Neural progenitor cell (in vitro differentiated cells): ENCODE data around the gene S100A16. TPM values are rescaled to one million over a fixed set of nuclear protein-coding genes. Genes with fewer than 3 reads are reported as not detected.

Experiments
- DNase-seq: peaks from one replicate; pipeline ENCODE4 v3.0.0-alpha.2; 2016; ENCODE audit warnings: low spot score
- H2AFZ ChIP-seq: fragments of 200-600 bp; sonication (generic); replicated peaks from 2 replicates; pipeline ENCODE4 v1.6.1; 2016; ENCODE audit warnings: antibody characterized with exemption
- H3F3A ChIP-seq: fragments of 200-600 bp; sonication (generic); 2 replicates; pipeline ENCODE4 v1.6.1; 2016; ENCODE audit warnings: antibody characterized with exemption, low read depth
- H3K27ac ChIP-seq: fragments of 200-600 bp; sonication (generic); 2 replicates; pipeline ENCODE4 v1.5.1; 2016; ENCODE audit warnings: mild to moderate bottlenecking
- H3K27me3 ChIP-seq: fragments of 200-600 bp; sonication (generic); 2 replicates; pipeline ENCODE4 v1.6.1; 2016; ENCODE audit warnings: mild to moderate bottlenecking, moderate library complexity
- H3K36me3 ChIP-seq: fragments of 200-600 bp; sonication (generic); 2 replicates; pipeline ENCODE4 v1.5.1; 2016
- H3K4me1 ChIP-seq: fragments of 200-600 bp; sonication (generic); 2 replicates; pipeline ENCODE4 v1.6.1; 2016; ENCODE audit warnings: mixed run types
- H3K4me2 ChIP-seq: fragments of 200-600 bp; sonication (generic); 2 replicates; pipeline ENCODE4 v1.6.1; 2016
- H3K4me3 ChIP-seq: fragments of 200-600 bp; sonication (generic); 2 replicates; pipeline ENCODE4 v1.5.1; 2016
- H3K79me2 ChIP-seq: fragments of 200-600 bp; sonication (generic); 2 replicates; pipeline ENCODE4 v1.6.1; 2016; ENCODE audit warnings: low read depth
- H3K9ac ChIP-seq: fragments of 200-600 bp; sonication (generic); 2 replicates; pipeline ENCODE4 v1.6.1; 2016
- H3K9me3 ChIP-seq: fragments of 200-600 bp; sonication (generic); 2 replicates; pipeline ENCODE4 v1.5.1; 2016; ENCODE audit warnings: low read depth
- H4K20me1 ChIP-seq: fragments of 200-600 bp; sonication (generic); 2 replicates; pipeline ENCODE4 v1.6.1; 2016; ENCODE audit warnings: low read depth
- H3K27ac Mint-ChIP-seq: 3 replicates; pipeline ENCODE4 v1.8.0; 2021; ENCODE audit warnings: mixed read lengths
- H3K27me3 Mint-ChIP-seq: 2 replicates; pipeline ENCODE4 v1.8.0; 2022; ENCODE audit warnings: low read depth, mild to moderate bottlenecking, inconsistent platforms, moderate library complexity, mixed read lengths; ENCODE audit not compliant: insufficient read depth
- H3K36me3 Mint-ChIP-seq: 3 replicates; pipeline ENCODE4 v1.8.0; 2021; ENCODE audit warnings: mixed read lengths
- H3K4me1 Mint-ChIP-seq: 3 replicates; pipeline ENCODE4 v1.8.0; 2021; ENCODE audit warnings: mixed read lengths
- H3K4me3 Mint-ChIP-seq: 3 replicates; pipeline ENCODE4 v1.8.0; 2021; ENCODE audit warnings: mild to moderate bottlenecking, moderate library complexity, mixed read lengths
- H3K9me3 Mint-ChIP-seq: 3 replicates; pipeline ENCODE4 v1.8.0; 2020; ENCODE audit warnings: mixed read lengths
- CTCF ChIP-seq: fragments of 200-600 bp; sonication (generic); IDR thresholded peaks from 2 replicates; pipeline ENCODE4 v1.5.1; 2017; ENCODE audit warnings: antibody characterized with exemption, mild to moderate bottlenecking
- EZH2 ChIP-seq: fragments of 200-600 bp; sonication (generic); IDR thresholded peaks from 2 replicates; pipeline ENCODE4 v1.6.1; 2017; ENCODE audit warnings: antibody characterized with exemption, mild to moderate bottlenecking, moderate library complexity
- EZH2phosphoT487 ChIP-seq: fragments of 200-600 bp; sonication (generic); IDR thresholded peaks from 2 replicates; pipeline ENCODE4 v1.6.1; 2017; ENCODE audit warnings: antibody characterized with exemption
- total RNA-seq: library from RNA; depleted of rRNA; stranded (reverse); fragments of >200 nt; gene quantifications from 2 replicates; pipeline ENCODE4 v1.2.3, GENCODE V29; 2015; ENCODE audit warnings: low replicate concordance

The S100A16 gene
- total RNA-seq, 1 donor from 2014 or later = 13.1 TPM

DNA sequence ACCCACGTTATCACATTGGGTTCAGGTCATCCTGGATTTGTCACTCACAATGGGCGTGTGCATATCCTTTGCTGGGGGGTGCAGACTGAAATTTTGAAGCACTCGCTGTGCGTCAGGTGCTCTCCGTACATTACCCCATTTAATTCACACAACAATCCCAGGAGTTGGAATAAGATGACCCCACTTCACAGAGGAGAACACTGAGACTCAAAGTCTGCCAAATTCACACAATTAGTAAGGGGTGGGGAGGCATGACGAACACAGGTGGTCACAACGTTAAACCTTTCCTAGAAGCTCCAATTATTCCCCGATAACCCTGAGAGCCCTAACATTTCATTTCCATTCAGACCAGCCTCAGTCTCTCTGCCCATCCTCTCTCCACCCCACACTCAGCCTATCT lies 43.5 kb downstream of the S100A16 start:
- H3K4me1 Mint-ChIP-seq = peaks cover 48% of the 10 kb centered on the region
- H3K79me2 ChIP-seq = no peaks in the 10 kb centered on the region
- no peak for TF ChIP-seq CTCF
- TF ChIP-seq EZH2phosphoT487 = no peak
- TF ChIP-seq EZH2 = no peak
- H3K4me3 ChIP-seq = no peak overlapping the region
- H3K4me3 Mint-ChIP-seq = no peak overlapping the region
- peaks cover 7% of the 10 kb centered on the region for H3K9me3 Mint-ChIP-seq
- H3K36me3 ChIP-seq = no peaks in the 10 kb centered on the region
- H3K9ac ChIP-seq = no peak overlapping the region
- DNase-seq = no peak
- peaks cover 17% of the 10 kb centered on the region for H3K4me1 ChIP-seq
- no peaks in the 10 kb centered on the region for H3K27me3 ChIP-seq
- H3K27me3 Mint-ChIP-seq = peaks cover 15% of the 10 kb centered on the region
- H3K9me3 ChIP-seq = no peaks in the 10 kb centered on the region
- H3K27ac ChIP-seq = no peak overlapping the region
- H4K20me1 ChIP-seq = no peaks in the 10 kb centered on the region
- no peak overlapping the region for H3K4me2 ChIP-seq
- H3K27ac Mint-ChIP-seq = peak overlapping the region; percentile 22
- no peak overlapping the region for H2AFZ ChIP-seq
- no peaks in the 10 kb centered on the region for H3K36me3 Mint-ChIP-seq
- H3F3A ChIP-seq = no peaks in the 10 kb centered on the region

- Histone ChIP-seq H3K4me2 (peak overlapping the region; percentile 21), H3K9ac (no peak overlapping the region), H3K36me3 (no peaks in the 10 kb centered on the region), H3K27me3 (no peaks in the 10 kb centered on the region), H3K4me3 (no peak overlapping the region), H3K9me3 (no peaks in the 10 kb centered on the region), H3K4me1 (peaks cover 17% of the 10 kb centered on the region), H2AFZ (peak overlapping the region; percentile 92), H3K79me2 (no peaks in the 10 kb centered on the region), H3F3A (no peaks in the 10 kb centered on the region), H3K27ac (no peak overlapping the region), H4K20me1 (no peaks in the 10 kb centered on the region)
- Mint-ChIP-seq H3K27ac (no peak overlapping the region), H3K27me3 (peaks cover 19% of the 10 kb centered on the region), H3K36me3 (no peaks in the 10 kb centered on the region), H3K4me1 (peaks cover 50% of the 10 kb centered on the region), H3K4me3 (peak overlapping the region; percentile 46), H3K9me3 (no peaks in the 10 kb centered on the region)
- TF ChIP-seq CTCF = peak; percentile 96
- peak; percentile 24 for TF ChIP-seq EZH2
- no peak for TF ChIP-seq EZH2phosphoT487
- DNase-seq = peak; percentile 91
Measured at GRCh38 chr1:153568367-153569099, 44.4 kb downstream of the S100A16 start.

DNA sequence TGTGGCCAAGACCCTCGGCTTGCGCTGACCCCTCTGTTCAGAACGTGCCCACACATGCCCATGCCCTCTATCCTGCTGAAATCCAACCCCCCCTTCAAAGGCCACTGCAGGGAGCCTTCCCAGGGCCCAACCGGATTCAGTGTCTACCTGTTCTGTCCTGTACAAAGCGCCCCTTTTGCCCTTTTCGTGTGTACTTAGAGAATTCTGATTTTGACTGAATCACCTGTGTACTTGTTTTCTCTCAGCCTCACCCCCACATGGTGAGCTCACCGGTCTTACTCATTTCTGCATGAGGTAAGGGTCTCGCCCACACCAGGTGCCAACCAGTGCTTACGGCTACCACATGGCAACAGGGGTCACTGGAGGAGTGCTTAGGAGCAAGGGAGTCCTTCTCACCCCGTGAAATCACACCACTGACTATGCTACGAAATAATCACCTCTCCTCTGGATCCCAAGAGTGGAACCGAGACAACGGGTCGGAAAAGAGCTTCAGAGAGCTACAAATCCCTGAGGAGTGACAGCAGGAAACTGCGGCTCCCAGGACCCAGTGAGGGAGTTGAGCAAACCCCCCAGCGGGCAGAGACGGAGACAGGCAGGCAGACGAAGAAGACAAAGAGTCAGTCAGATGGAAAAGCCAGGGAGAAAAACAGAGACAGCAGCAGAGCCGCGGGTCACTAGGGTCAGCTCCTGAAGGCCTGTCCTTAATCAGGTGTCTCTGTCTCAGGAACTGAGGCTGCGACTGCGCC lies 45.1 kb downstream of the S100A16 start:
- Histone ChIP-seq H3K4me2 (peak overlapping the region; percentile 21), H3F3A (no peaks in the 10 kb centered on the region), H3K4me1 (peaks cover 17% of the 10 kb centered on the region), H3K9ac (no peak overlapping the region), H3K79me2 (no peaks in the 10 kb centered on the region), H3K27ac (no peak overlapping the region), H3K36me3 (no peaks in the 10 kb centered on the region), H3K4me3 (no peak overlapping the region), H3K27me3 (no peaks in the 10 kb centered on the region), H4K20me1 (no peaks in the 10 kb centered on the region), H3K9me3 (no peaks in the 10 kb centered on the region), H2AFZ (peak overlapping the region; percentile 35)
- peak; percentile 39 for DNase-seq
- H3K4me1 Mint-ChIP-seq = peaks cover 46% of the 10 kb centered on the region
- no peak for TF ChIP-seq EZH2
- no peak for TF ChIP-seq CTCF
- no peak for TF ChIP-seq EZH2phosphoT487
- H3K27ac Mint-ChIP-seq = peak overlapping the region; percentile 64
- no peaks in the 10 kb centered on the region for H3K36me3 Mint-ChIP-seq
- H3K27me3 Mint-ChIP-seq = peaks cover 20% of the 10 kb centered on the region
- peak overlapping the region; percentile 57 for H3K4me3 Mint-ChIP-seq
- H3K9me3 Mint-ChIP-seq = no peaks in the 10 kb centered on the region
